Neuronal stem cell (in vitro differentiated cells): Measurements from ENCODE around the gene CLDN16.

ENCODE experiments used
- DNase-seq: peaks from one replicate; pipeline ENCODE4 v3.0.0-alpha.2; 2013; ENCODE audit warnings: low spot score
- H2AFZ ChIP-seq: one replicate; pipeline ENCODE4 v1.6.1; 2013; ENCODE audit warnings: mild to moderate bottlenecking, low read length, inconsistent platforms
- H2AK5ac ChIP-seq: 2 replicates; pipeline ENCODE4 v1.6.1; 2013; ENCODE audit warnings: low read depth, mild to moderate bottlenecking, inconsistent platforms, low read length, moderate library complexity, mixed read lengths
- H2BK120ac ChIP-seq: 2 replicates; pipeline ENCODE4 v1.6.1; 2013; ENCODE audit warnings: low read depth, mild to moderate bottlenecking, inconsistent platforms, low read length, moderate library complexity, mixed read lengths
- H2BK12ac ChIP-seq: one replicate; pipeline ENCODE4 v1.6.1; 2013; ENCODE audit warnings: low read length, inconsistent platforms
- H2BK15ac ChIP-seq: 2 replicates; pipeline ENCODE4 v1.6.1; 2013; ENCODE audit warnings: mild to moderate bottlenecking, low read length, inconsistent platforms, mixed read lengths
- H2BK5ac ChIP-seq: one replicate; pipeline ENCODE4 v1.6.1; 2013; ENCODE audit warnings: inconsistent platforms, mild to moderate bottlenecking, low read length, moderate library complexity
- H3K14ac ChIP-seq: one replicate; pipeline ENCODE4 v1.6.1; 2013; ENCODE audit warnings: low read length, inconsistent platforms
- H3K18ac ChIP-seq: 2 replicates; pipeline ENCODE4 v1.6.1; 2013; ENCODE audit warnings: low read length, inconsistent platforms
- H3K23ac ChIP-seq: 2 replicates; pipeline ENCODE4 v1.6.1; 2013; ENCODE audit warnings: low read depth, mild to moderate bottlenecking, mixed read lengths, low read length, inconsistent platforms; ENCODE audit not compliant: poor library complexity
- H3K27ac ChIP-seq: replicated peaks from 3 replicates; pipeline ENCODE4 v1.5.1; 2013; ENCODE audit warnings: low read length, inconsistent platforms
- H3K27me3 ChIP-seq, 3 experiments: 2 replicates each; pipeline ENCODE4 v1.6.1; 2013; ENCODE audit warnings: low read length in 3 of 3, mild to moderate bottlenecking in 2 of 3, inconsistent platforms in 1 of 3, low read depth in 1 of 3, mixed read lengths in 1 of 3, moderate library complexity in 1 of 3; ENCODE audit not compliant: control insufficient read depth in 3 of 3, insufficient read depth in 3 of 3
- H3K36me3 ChIP-seq, 2 donors: replicated peaks in 1 of 2; 2 replicates each; pipeline ENCODE4 v1.6.1; 2013; ENCODE audit warnings: low read length in 2 of 2; ENCODE audit not compliant: control insufficient read depth in 2 of 2, insufficient read depth in 2 of 2
- H3K4ac ChIP-seq: 2 replicates; pipeline ENCODE4 v1.6.1; 2013; ENCODE audit warnings: inconsistent platforms, mild to moderate bottlenecking, low read length, moderate library complexity
- H3K4me1 ChIP-seq, 2 donors: 1 replicate in 1 of 2; 2 replicates in 1 of 2; pipeline ENCODE4 v1.6.1; 2013; ENCODE audit warnings: low read length in 2 of 2, low read depth in 1 of 2; ENCODE audit not compliant: control insufficient read depth in 2 of 2, insufficient read depth in 1 of 2
- H3K4me2 ChIP-seq: one replicate; pipeline ENCODE4 v1.6.1; 2013; ENCODE audit warnings: mild to moderate bottlenecking, low read length, inconsistent platforms; ENCODE audit not compliant: insufficient read depth, poor library complexity, severe bottlenecking
- H3K4me3 ChIP-seq, 2 donors: 2 replicates each; pipeline ENCODE4 v1.5.1; 2013; ENCODE audit warnings: low read length in 2 of 2, mild to moderate bottlenecking in 2 of 2, inconsistent platforms in 1 of 2, moderate library complexity in 1 of 2
- H3K79me1 ChIP-seq: one replicate; pipeline ENCODE4 v1.6.1; 2013; ENCODE audit warnings: low read depth, mild to moderate bottlenecking, inconsistent platforms, low read length, moderate library complexity
- H3K9ac ChIP-seq: one replicate; pipeline ENCODE4 v1.6.1; 2013; ENCODE audit warnings: mild to moderate bottlenecking, low read depth, low read length, inconsistent platforms; ENCODE audit not compliant: poor library complexity
- H3K9me3 ChIP-seq, 2 donors: replicated peaks in 1 of 2; 2 replicates each; pipeline versions ENCODE3 to v1.6.1; 2013; ENCODE audit warnings: low read length in 2 of 2, mild to moderate bottlenecking in 2 of 2, inconsistent platforms in 1 of 2, low read depth in 1 of 2, mixed read lengths in 1 of 2, moderate library complexity in 1 of 2; ENCODE audit not compliant: control insufficient read depth in 2 of 2, insufficient read depth in 1 of 2
- H4K8ac ChIP-seq: one replicate; pipeline ENCODE4 v1.6.1; 2013; ENCODE audit warnings: low read depth, mild to moderate bottlenecking, inconsistent platforms, low read length, moderate library complexity
- H4K91ac ChIP-seq: one replicate; pipeline ENCODE4 v1.6.1; 2013; ENCODE audit warnings: low read length, low read depth, mild to moderate bottlenecking, inconsistent platforms; ENCODE audit not compliant: poor library complexity
- WGBS, 2 donors: extraction: QIAGEN DNeasy Blood & Tissue Kit; methylation state at CpG; one replicate each; pipeline ENCODE4 v1.1.7; 2013; ENCODE audit warnings: missing lambda C conversion rate in 2 of 2, mixed read lengths in 1 of 2; ENCODE audit not compliant: insufficient read length in 2 of 2, insufficient replicate concordance in 1 of 2; ENCODE audit errors: extremely low coverage in 2 of 2; 5-methylcytosine and 5-hydroxymethylcytosine counted together

Gene CLDN16

DNA sequence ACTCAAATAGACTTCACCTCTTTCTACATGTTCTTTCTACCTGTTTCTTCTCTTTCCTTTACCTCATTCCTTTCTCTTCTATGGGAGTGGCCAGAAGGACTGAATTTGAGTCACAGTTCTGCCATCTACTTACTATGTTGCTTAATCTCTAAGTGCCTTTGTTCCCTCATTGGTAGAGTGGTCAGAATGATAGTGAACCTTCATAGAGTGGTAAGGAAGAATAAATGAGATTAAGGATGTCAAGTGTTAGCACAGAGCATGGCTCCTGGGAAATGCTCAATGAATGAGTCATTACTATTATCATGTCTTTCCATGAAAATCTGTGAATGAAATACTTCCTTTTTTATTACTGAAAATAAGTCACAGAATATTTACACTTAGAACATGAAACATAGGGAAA, 44.3 kb downstream of the CLDN16 start:
- H3K14ac ChIP-seq = no peak overlapping the region
- no peak overlapping the region for H2BK120ac ChIP-seq
- no peaks in the 10 kb centered on the region for H3K79me1 ChIP-seq
- DNase-seq = no peak
- H2BK12ac ChIP-seq = no peak overlapping the region
- no peak overlapping the region for H2BK5ac ChIP-seq
- no peak overlapping the region for H2BK15ac ChIP-seq
- H4K91ac ChIP-seq = no peak overlapping the region
- no peak overlapping the region for H2AFZ ChIP-seq
- no peak overlapping the region for H2AK5ac ChIP-seq
- peaks cover 0 to 6% (median 0%) of the 10 kb centered on the region in 3 experiments for H3K27me3 ChIP-seq
- no peaks in the 10 kb centered on the region for H3K36me3 ChIP-seq
- H3K9me3 ChIP-seq = no peaks in the 10 kb centered on the region
- no peaks in the 10 kb centered on the region for H3K4me1 ChIP-seq
- no peak overlapping the region for H3K9ac ChIP-seq
- no peak overlapping the region for H3K4me3 ChIP-seq
- no peak overlapping the region for H3K23ac ChIP-seq
- H3K4me2 ChIP-seq = no peak overlapping the region
- no peak overlapping the region for H4K8ac ChIP-seq
- H3K27ac ChIP-seq = no peak overlapping the region
- H3K18ac ChIP-seq = no peak overlapping the region
- H3K4ac ChIP-seq = no peak overlapping the region

DNA sequence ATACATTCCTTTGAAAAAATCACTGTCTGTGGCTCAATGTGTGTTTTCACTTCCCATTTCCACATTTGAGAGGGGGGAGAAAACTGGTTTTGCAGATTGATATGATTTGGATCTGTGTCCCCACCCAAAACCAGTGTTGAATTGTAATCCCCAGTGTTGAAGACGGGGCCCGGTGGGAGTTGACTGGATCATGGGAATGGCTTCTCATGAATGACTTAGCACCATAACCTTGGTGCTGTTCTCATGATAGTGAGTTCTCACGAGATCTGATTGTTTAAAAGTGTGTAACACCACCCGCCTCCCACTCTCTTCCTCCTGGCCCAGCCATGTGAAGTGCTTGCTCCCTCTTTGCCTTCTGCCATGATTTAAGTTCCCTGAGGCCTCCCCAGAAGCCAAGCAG, 45.7 kb downstream of the CLDN16 start:
- H3K27ac ChIP-seq = no peak overlapping the region
- no peak overlapping the region for H4K8ac ChIP-seq
- no peak overlapping the region for H2BK12ac ChIP-seq
- H3K4me1 ChIP-seq = no peaks in the 10 kb centered on the region
- H3K9ac ChIP-seq = no peak overlapping the region
- no peak overlapping the region for H2AFZ ChIP-seq
- no peak overlapping the region for H4K91ac ChIP-seq
- H2BK120ac ChIP-seq = no peak overlapping the region
- WGBS, 2 donors = no CpG with 5 or more reads among the region's 4 CpGs
- no peak overlapping the region for H3K14ac ChIP-seq
- no peak overlapping the region for H3K4me3 ChIP-seq
- no peaks in the 10 kb centered on the region for H3K9me3 ChIP-seq
- no peak overlapping the region for H3K4ac ChIP-seq
- H3K79me1 ChIP-seq = no peaks in the 10 kb centered on the region
- no peak overlapping the region for H3K18ac ChIP-seq
- H3K23ac ChIP-seq = no peak overlapping the region
- H3K36me3 ChIP-seq = no peaks in the 10 kb centered on the region
- peaks cover 0 to 2% (median 0%) of the 10 kb centered on the region in 3 experiments for H3K27me3 ChIP-seq
- no peak overlapping the region for H2BK15ac ChIP-seq
- no peak for DNase-seq
- H2BK5ac ChIP-seq = no peak overlapping the region
- H3K4me2 ChIP-seq = no peak overlapping the region
- no peak overlapping the region for H2AK5ac ChIP-seq

DNA sequence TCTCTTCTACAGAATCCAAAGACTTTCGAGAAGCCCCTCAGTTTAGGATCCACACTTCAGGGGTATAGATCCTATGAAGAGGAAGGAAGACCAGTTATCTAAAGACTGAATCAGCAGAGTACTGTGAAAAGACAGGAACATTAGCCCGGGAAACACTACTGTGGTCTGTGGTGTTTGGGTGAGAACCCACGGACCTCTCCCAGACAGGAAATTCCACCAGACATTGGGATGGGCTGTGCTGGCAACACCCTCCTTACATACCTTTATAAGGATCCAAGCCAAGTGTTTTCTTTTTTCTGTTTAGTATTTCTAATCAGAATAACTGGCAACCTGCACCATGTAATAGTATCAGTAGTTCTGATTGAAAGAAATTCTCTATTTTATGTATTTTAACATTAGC, 47.7 kb downstream of the CLDN16 start:
- Histone ChIP-seq H3K4me1 (no peaks in the 10 kb centered on the region), H3K9me3 (no peaks in the 10 kb centered on the region), H3K4ac (no peak overlapping the region), H2AFZ (no peak overlapping the region), H3K23ac (no peak overlapping the region), H3K27me3 (no peaks in the 10 kb centered on the region), H3K9ac (no peak overlapping the region), H3K4me2 (no peak overlapping the region), H4K8ac (no peak overlapping the region), H3K4me3 (no peak overlapping the region), H3K36me3 (no peaks in the 10 kb centered on the region), H2AK5ac (no peak overlapping the region), H3K18ac (no peak overlapping the region), H2BK12ac (no peak overlapping the region), H3K14ac (no peak overlapping the region), H2BK5ac (no peak overlapping the region), H2BK15ac (no peak overlapping the region), H3K79me1 (no peaks in the 10 kb centered on the region), H3K27ac (no peak overlapping the region), H2BK120ac (no peak overlapping the region), H4K91ac (no peak overlapping the region)
- DNase-seq = no peak
- WGBS, 2 donors = no CpG with 5 or more reads among the region's 3 CpGs

- DNase-seq = no peak
- Histone ChIP-seq H3K79me1 (no peaks in the 10 kb centered on the region), H4K91ac (no peak overlapping the region), H2BK15ac (no peak overlapping the region), H3K4ac (no peak overlapping the region), H3K18ac (no peak overlapping the region), H2BK120ac (no peak overlapping the region), H2AK5ac (no peak overlapping the region), H3K4me1 (no peaks in the 10 kb centered on the region), H3K23ac (no peak overlapping the region), H3K36me3 (no peaks in the 10 kb centered on the region), H2BK5ac (no peak overlapping the region), H3K4me3 (no peak overlapping the region), H3K14ac (no peak overlapping the region), H3K9ac (no peak overlapping the region), H2AFZ (no peak overlapping the region), H3K27me3 (no peaks in the 10 kb centered on the region), H4K8ac (no peak overlapping the region), H3K27ac (no peak overlapping the region), H3K4me2 (no peak overlapping the region), H3K9me3 (no peaks in the 10 kb centered on the region), H2BK12ac (no peak overlapping the region)
- WGBS, 2 donors = no CpG with 5 or more reads among the region's 2 CpGs
These were observed 48.4 kb downstream of the CLDN16 start for GRCh38 chr3:190436331-190436730.
